ENCODE results near the gene HYAL2.

HYAL2 gene

GRCh38 chr3:50321336-50322114 lies 1.0 kb downstream of the HYAL2 start:
- peak overlapping the region; percentile 95 for H3K4me2 ChIP-seq (ENCODE audit: insufficient read depth, low read length, poor library complexity, severe bottlenecking)
- H3K9me3 ChIP-seq (replicated peaks in 1 of 2; ENCODE audit: control insufficient read depth in 2 of 2, insufficient read depth in 1 of 2, low read depth in 1 of 2, low read length in 2 of 2): peaks cover 0 to 2% of the 10 kb centered on the region in 2 donors
- H2AK5ac ChIP-seq (ENCODE audit: low read depth, low read length): peak overlapping the region; percentile 90
- H3K27ac ChIP-seq (replicated peaks; ENCODE audit: low read length): peak overlapping the region; percentile 90
- H3K4me1 ChIP-seq (ENCODE audit: control insufficient read depth in 2 of 2, insufficient read depth in 1 of 2, low read depth in 1 of 2, low read length in 2 of 2): peaks cover 27 to 39% of the 10 kb centered on the region in 2 donors
- H2BK120ac ChIP-seq (ENCODE audit: low read depth, low read length): peak overlapping the region; percentile 99
- H4K91ac ChIP-seq (ENCODE audit: low read depth, low read length, poor library complexity): peak overlapping the region; percentile 90
- peak overlapping the region; percentile 61 to 84 for H3K4me3 ChIP-seq (ENCODE audit: low read length in 2 of 2)
- H3K23ac ChIP-seq (ENCODE audit: low read depth, low read length, poor library complexity): peak overlapping the region; percentile 97
- peaks cover 29% of the 10 kb centered on the region for H3K79me1 ChIP-seq (ENCODE audit: low read depth, low read length)
- peak overlapping the region; percentile 98 for H2BK5ac ChIP-seq (ENCODE audit: low read length)
- peak overlapping the region; percentile 99 for H3K18ac ChIP-seq (ENCODE audit: low read length)
- H3K36me3 ChIP-seq (replicated peaks in 1 of 2; ENCODE audit: control insufficient read depth in 2 of 2, insufficient read depth in 2 of 2, low read length in 2 of 2): peaks cover 43 to 64% of the 10 kb centered on the region in 2 donors
- no peaks in the 10 kb centered on the region for H3K27me3 ChIP-seq (ENCODE audit: control insufficient read depth in 3 of 3, insufficient read depth in 3 of 3, low read depth in 1 of 3, low read length in 3 of 3)
- peak overlapping the region; percentile 99 for H2AFZ ChIP-seq (ENCODE audit: low read length)
- no peak overlapping the region for H4K8ac ChIP-seq (ENCODE audit: low read depth, low read length)
- H3K9ac ChIP-seq (ENCODE audit: low read depth, low read length, poor library complexity): peak overlapping the region; percentile 82
- peak; percentile 94 for DNase-seq (ENCODE audit: low spot score)
- H3K14ac ChIP-seq (ENCODE audit: low read length): peak overlapping the region; percentile 39
- H2BK12ac ChIP-seq (ENCODE audit: low read length): no peak overlapping the region
- peak overlapping the region; percentile 99 for H2BK15ac ChIP-seq (ENCODE audit: low read length)
- no CpG with 5 or more reads among the region's 59 CpGs for WGBS, 2 donors (ENCODE audit: extremely low coverage in 2 of 2, insufficient read length in 2 of 2, insufficient replicate concordance in 1 of 2)
- H3K4ac ChIP-seq (ENCODE audit: low read length): peak overlapping the region; percentile 66

- Histone ChIP-seq H3K27ac (replicated peaks; ENCODE audit: low read length) (peak overlapping the region; percentile 90), H2BK120ac (ENCODE audit: low read depth, low read length) (peak overlapping the region; percentile 99), H3K36me3 (replicated peaks in 1 of 2; ENCODE audit: control insufficient read depth in 2 of 2, insufficient read depth in 2 of 2, low read length in 2 of 2) (peaks cover 43 to 65% of the 10 kb centered on the region in 2 donors), H3K4ac (ENCODE audit: low read length) (no peak overlapping the region), H3K23ac (ENCODE audit: low read depth, low read length, poor library complexity) (peak overlapping the region; percentile 97), H4K91ac (ENCODE audit: low read depth, low read length, poor library complexity) (no peak overlapping the region), H3K79me1 (ENCODE audit: low read depth, low read length) (peaks cover 29% of the 10 kb centered on the region), H2AK5ac (ENCODE audit: low read depth, low read length) (peak overlapping the region; percentile 93), H3K9ac (ENCODE audit: low read depth, low read length, poor library complexity) (peak overlapping the region; percentile 82), H3K4me1 (ENCODE audit: control insufficient read depth in 2 of 2, insufficient read depth in 1 of 2, low read depth in 1 of 2, low read length in 2 of 2) (peaks cover 27 to 39% of the 10 kb centered on the region in 2 donors), H4K8ac (ENCODE audit: low read depth, low read length) (no peak overlapping the region), H3K18ac (ENCODE audit: low read length) (peak overlapping the region; percentile 99), H3K9me3 (replicated peaks in 1 of 2; ENCODE audit: control insufficient read depth in 2 of 2, insufficient read depth in 1 of 2, low read depth in 1 of 2, low read length in 2 of 2) (peaks cover 0 to 2% of the 10 kb centered on the region in 2 donors), H3K4me3 (ENCODE audit: low read length in 2 of 2) (peak overlapping the region; percentile 61 to 84), H2BK12ac (ENCODE audit: low read length) (no peak overlapping the region), H3K27me3 (ENCODE audit: control insufficient read depth in 3 of 3, insufficient read depth in 3 of 3, low read depth in 1 of 3, low read length in 3 of 3) (no peaks in the 10 kb centered on the region), H2BK5ac (ENCODE audit: low read length) (peak overlapping the region; percentile 98), H3K14ac (ENCODE audit: low read length) (no peak overlapping the region), H2BK15ac (ENCODE audit: low read length) (peak overlapping the region; percentile 90), H3K4me2 (ENCODE audit: insufficient read depth, low read length, poor library complexity, severe bottlenecking) (peak overlapping the region; percentile 95), H2AFZ (ENCODE audit: low read length) (peak overlapping the region; percentile 99)
- DNase-seq (ENCODE audit: low spot score): peak; percentile 90
- WGBS, 2 donors (ENCODE audit: extremely low coverage in 2 of 2, insufficient read length in 2 of 2, insufficient replicate concordance in 1 of 2): no CpG with 5 or more reads among the region's 45 CpGs
Measured at GRCh38 chr3:50320853-50321335, 1.7 kb downstream of the HYAL2 start.

GRCh38 chr3:50319894-50320625 lies 2.5 kb downstream of the HYAL2 start:
- Histone ChIP-seq H3K23ac (ENCODE audit: low read depth, low read length, poor library complexity) (peak overlapping the region; percentile 56), H3K14ac (ENCODE audit: low read length) (peak overlapping the region; percentile 57), H4K91ac (ENCODE audit: low read depth, low read length, poor library complexity) (peak overlapping the region; percentile 94), H3K79me1 (ENCODE audit: low read depth, low read length) (peaks cover 33% of the 10 kb centered on the region), H4K8ac (ENCODE audit: low read depth, low read length) (peak overlapping the region; percentile 55), H3K36me3 (replicated peaks in 1 of 2; ENCODE audit: control insufficient read depth in 2 of 2, insufficient read depth in 2 of 2, low read length in 2 of 2) (peaks cover 46 to 63% of the 10 kb centered on the region in 2 donors), H2AFZ (ENCODE audit: low read length) (no peak overlapping the region), H3K4me1 (ENCODE audit: control insufficient read depth in 2 of 2, insufficient read depth in 1 of 2, low read depth in 1 of 2, low read length in 2 of 2) (peaks cover 27 to 39% of the 10 kb centered on the region in 2 donors), H3K9ac (ENCODE audit: low read depth, low read length, poor library complexity) (peak overlapping the region; percentile 80), H3K4ac (ENCODE audit: low read length) (no peak overlapping the region), H2BK5ac (ENCODE audit: low read length) (no peak overlapping the region), H2BK120ac (ENCODE audit: low read depth, low read length) (no peak overlapping the region), H3K18ac (ENCODE audit: low read length) (peak overlapping the region; percentile 76), H3K4me2 (ENCODE audit: insufficient read depth, low read length, poor library complexity, severe bottlenecking) (peak overlapping the region; percentile 95), H3K4me3 (ENCODE audit: low read length in 2 of 2) (peak overlapping the region; percentile 61 to 84), H3K27ac (replicated peaks; ENCODE audit: low read length) (peak overlapping the region; percentile 71), H2BK15ac (ENCODE audit: low read length) (peak overlapping the region; percentile 90), H2AK5ac (ENCODE audit: low read depth, low read length) (peak overlapping the region; percentile 93), H3K27me3 (ENCODE audit: control insufficient read depth in 3 of 3, insufficient read depth in 3 of 3, low read depth in 1 of 3, low read length in 3 of 3) (no peaks in the 10 kb centered on the region), H2BK12ac (ENCODE audit: low read length) (peak overlapping the region; percentile 41), H3K9me3 (replicated peaks in 1 of 2; ENCODE audit: control insufficient read depth in 2 of 2, insufficient read depth in 1 of 2, low read depth in 1 of 2, low read length in 2 of 2) (peaks cover 0 to 4% of the 10 kb centered on the region in 2 donors)
- DNase-seq (ENCODE audit: low spot score): no peak
- WGBS, 2 donors (ENCODE audit: extremely low coverage in 2 of 2, insufficient read length in 2 of 2, insufficient replicate concordance in 1 of 2): no CpG with 5 or more reads among the region's 29 CpGs
